ENCODE measurements around the gene DESI2. TPM values are rescaled to one million over a fixed set of nuclear protein-coding genes. Genes with fewer than 3 reads are reported as not detected.

Gene DESI2
- total and polyA plus RNA-seq, 10 donors = 5.3 to 30.3 (median 19.5) TPM

DNA sequence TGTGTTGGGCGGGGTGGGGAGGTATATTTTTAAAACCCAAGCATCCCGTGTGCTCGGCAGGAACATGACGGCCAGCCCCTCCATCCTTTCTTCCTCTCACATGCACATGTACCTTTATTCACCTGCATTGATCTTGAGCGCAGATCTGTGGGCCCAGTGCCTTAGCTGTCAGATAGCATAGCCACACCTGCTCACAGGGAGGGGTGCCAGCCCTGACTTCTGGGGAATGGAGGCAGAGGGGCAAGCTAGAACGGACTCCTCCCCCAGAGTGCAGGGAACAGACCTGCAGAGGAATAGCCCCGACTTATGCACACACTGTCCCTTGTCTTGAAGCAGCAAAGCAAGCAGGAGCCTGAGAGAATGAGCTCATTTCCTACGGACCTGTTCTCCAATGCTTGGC lies 56.1 kb downstream of the DESI2 start:
- Histone ChIP-seq H3K27ac (no peak overlapping the region), H3K4me1 (no peaks in the 10 kb centered on the region), H3K36me3 (peaks cover 0 to 39% (median 16%) of the 10 kb centered on the region in 6 donors), H3K4me3 (no peak overlapping the region), H3K9me3 (no peaks in the 10 kb centered on the region), H3K27me3 (replicated peaks in 1 of 7) (no peaks in the 10 kb centered on the region)
- intact Hi-C loops (cut with DNase I; ENCODE audit: low total_unique reads) = no loop called here
- WGBS, 5 donors = 87 to 92% (median 90%) methylated on average over 8 of the region's 8 CpGs
- no peak for TF ChIP-seq POLR2AphosphoS5 (IDR thresholded peaks at IDR 0.05)
- TF ChIP-seq POLR2A (IDR thresholded peaks at IDR 0.05) = no peak
- TF ChIP-seq, protein P1, sequence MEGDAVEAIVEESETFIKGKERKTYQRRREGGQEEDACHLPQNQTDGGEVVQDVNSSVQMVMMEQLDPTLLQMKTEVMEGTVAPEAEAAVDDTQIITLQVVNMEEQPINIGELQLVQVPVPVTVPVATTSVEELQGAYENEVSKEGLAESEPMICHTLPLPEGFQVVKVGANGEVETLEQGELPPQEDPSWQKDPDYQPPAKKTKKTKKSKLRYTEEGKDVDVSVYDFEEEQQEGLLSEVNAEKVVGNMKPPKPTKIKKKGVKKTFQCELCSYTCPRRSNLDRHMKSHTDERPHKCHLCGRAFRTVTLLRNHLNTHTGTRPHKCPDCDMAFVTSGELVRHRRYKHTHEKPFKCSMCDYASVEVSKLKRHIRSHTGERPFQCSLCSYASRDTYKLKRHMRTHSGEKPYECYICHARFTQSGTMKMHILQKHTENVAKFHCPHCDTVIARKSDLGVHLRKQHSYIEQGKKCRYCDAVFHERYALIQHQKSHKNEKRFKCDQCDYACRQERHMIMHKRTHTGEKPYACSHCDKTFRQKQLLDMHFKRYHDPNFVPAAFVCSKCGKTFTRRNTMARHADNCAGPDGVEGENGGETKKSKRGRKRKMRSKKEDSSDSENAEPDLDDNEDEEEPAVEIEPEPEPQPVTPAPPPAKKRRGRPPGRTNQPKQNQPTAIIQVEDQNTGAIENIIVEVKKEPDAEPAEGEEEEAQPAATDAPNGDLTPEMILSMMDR (IDR thresholded peaks at IDR 0.05 in 8 of 11, conservative IDR thresholded peaks at IDR 0.05 in 3 of 11) = no peak
- no peak for DNase-seq

DNA sequence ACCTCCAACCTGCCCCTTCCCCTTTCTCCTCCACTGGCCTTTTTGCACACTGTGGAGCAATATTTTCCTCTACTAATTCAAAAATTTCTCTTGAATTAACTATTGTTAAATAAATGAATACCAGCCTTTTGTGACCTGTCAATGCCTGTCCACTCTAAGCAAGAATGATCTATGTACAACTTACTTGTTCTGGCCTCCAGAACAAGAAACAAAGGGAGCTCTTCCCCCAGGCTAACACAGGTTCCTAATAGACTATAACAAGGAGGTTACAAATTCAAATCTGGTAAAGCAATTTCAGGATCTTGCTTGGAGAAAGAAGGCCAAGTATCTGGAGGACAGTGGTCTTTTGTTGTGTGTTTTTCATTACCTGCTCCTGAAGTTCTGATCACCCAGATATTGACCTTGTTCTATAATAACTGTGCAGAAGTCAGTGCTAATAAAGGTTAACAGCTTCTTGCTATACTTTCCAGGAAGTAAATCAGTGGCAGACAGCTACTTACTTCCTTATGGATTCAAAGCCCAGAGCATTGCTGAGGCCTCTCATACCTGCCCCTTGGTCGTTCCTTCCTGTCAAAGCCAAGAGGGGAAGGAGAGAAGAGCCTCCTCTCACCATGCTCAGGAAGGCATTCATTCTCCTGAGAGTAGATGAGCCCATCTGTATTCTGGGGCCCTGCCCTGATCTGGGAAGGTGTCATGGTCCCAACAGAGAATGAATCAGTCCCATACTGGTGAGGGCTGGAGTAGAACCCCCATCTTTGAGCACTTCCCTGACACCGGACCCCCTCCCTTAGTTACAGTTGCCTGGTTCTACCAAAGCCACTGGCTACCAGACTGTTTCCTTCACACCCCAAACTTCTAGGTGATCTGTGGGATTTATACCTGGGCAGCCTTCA lies 56.8 kb downstream of the DESI2 start:
- DNase-seq = no peak

DNA sequence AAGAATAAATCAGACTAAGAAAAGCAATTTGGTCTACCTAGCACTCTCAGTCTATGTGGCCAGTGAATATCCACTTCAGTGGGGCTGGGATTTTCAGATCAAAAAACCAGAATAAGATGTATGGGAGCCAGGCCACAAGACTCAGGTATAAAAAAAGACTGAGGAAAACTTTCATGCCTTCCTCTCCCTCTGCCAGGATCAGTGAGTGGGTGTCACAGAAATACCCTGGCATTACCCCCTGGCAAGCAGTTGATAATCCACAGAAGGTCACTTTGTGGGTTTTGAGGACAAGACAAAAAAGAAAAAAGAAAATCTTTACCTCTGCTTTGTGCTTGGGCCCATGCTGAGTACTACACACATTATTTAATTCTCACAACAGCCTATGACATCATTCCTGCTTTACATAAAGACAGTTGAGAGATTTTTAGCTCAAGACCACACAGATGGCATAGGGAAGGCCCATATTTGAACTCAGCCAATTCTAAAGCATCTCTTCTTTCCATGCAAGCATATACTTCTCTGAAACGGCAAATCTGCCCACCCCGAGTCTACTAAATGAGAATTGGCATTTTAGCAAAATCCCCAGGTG lies 57.6 kb downstream of the DESI2 start:
- Histone ChIP-seq H3K27me3 (replicated peaks in 1 of 7) (no peaks in the 10 kb centered on the region), H3K36me3 (peaks cover 0 to 25% (median 10%) of the 10 kb centered on the region in 6 donors), H3K27ac (no peak overlapping the region), H3K4me3 (no peak overlapping the region), H3K9me3 (no peaks in the 10 kb centered on the region), H3K4me1 (no peaks in the 10 kb centered on the region)
- intact Hi-C loops (cut with DNase I; ENCODE audit: low total_unique reads) = no loop called here
- no peak for DNase-seq
- 75 to 89% (median 85%) methylated on average over 2 of the region's 2 CpGs for WGBS, 5 donors
- TF ChIP-seq POLR2A (IDR thresholded peaks at IDR 0.05) = no peak
- TF ChIP-seq, protein P1 (IDR thresholded peaks at IDR 0.05 in 8 of 11, conservative IDR thresholded peaks at IDR 0.05 in 3 of 11) = no peak

More for the DNA sequence above, 56.8 kb downstream of the DESI2 start:
- Histone ChIP-seq H3K9me3 (no peaks in the 10 kb centered on the region), H3K27me3 (replicated peaks in 1 of 7) (no peaks in the 10 kb centered on the region), H3K4me3 (no peak overlapping the region), H3K4me1 (no peaks in the 10 kb centered on the region), H3K36me3 (peaks cover 0 to 33% (median 16%) of the 10 kb centered on the region in 6 donors), H3K27ac (no peak overlapping the region)
- TF ChIP-seq POLR2AphosphoS5 (IDR thresholded peaks at IDR 0.05) (no peak), POLR2A (IDR thresholded peaks at IDR 0.05) (no peak)
- TF ChIP-seq, protein P1 (IDR thresholded peaks at IDR 0.05 in 8 of 11, conservative IDR thresholded peaks at IDR 0.05 in 3 of 11) = no peak
- intact Hi-C loops (cut with DNase I; ENCODE audit: low total_unique reads) = no loop called here
- 31 to 86% (median 68%) methylated on average over 2 of the region's 2 CpGs for WGBS, 5 donors

DNA sequence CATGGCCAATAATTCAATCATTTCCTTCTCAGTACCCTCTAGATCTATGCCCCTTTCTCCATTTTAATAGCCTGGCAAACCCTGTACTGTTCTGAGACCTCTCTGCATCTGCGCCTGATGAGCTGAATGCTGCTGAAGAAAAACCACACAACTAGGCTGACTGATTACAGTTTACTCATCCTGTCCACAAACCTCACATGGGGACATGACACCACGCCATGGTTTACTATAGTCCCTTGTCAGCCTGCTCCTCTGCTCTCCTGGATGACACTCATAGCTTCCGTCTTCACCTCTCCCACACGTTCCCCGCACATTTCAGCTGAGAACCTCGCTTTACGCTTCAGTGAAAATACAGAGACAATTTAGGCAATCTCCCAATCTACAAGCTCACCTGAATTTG lies 59.7 kb downstream of the DESI2 start:
- 83 to 94% (median 84%) methylated on average over 7 of the region's 7 CpGs for WGBS, 5 donors
- TF ChIP-seq, protein P1 (IDR thresholded peaks at IDR 0.05 in 8 of 11, conservative IDR thresholded peaks at IDR 0.05 in 3 of 11) = no peak
- no peak for TF ChIP-seq POLR2A (IDR thresholded peaks at IDR 0.05)
- TF ChIP-seq POLR2AphosphoS5 (IDR thresholded peaks at IDR 0.05) = no peak
- H3K27ac ChIP-seq = no peak overlapping the region
- H3K9me3 ChIP-seq = no peaks in the 10 kb centered on the region
- no peak overlapping the region for H3K4me3 ChIP-seq
- peaks cover 0 to 4% (median 0%) of the 10 kb centered on the region in 6 donors for H3K36me3 ChIP-seq
- intact Hi-C loops (cut with DNase I; ENCODE audit: low total_unique reads) = no loop called here
- no peaks in the 10 kb centered on the region for H3K4me1 ChIP-seq
- H3K27me3 ChIP-seq (replicated peaks in 1 of 7) = no peaks in the 10 kb centered on the region
- no peak for DNase-seq

Data from spleen (tissue), 11 donors.